Naive thymus-derived CD8-positive, alpha-beta T cell (primary cell): ENCODE measurements around the gene ATXN7L1. TPM values are rescaled to one million over a fixed set of nuclear protein-coding genes. Genes with fewer than 3 reads are reported as not detected.

Experiments used
- ATAC-seq, 2 donors: fragments of 150-1000 bp; cut with Tn5 transposase in 1 of 2; sonication (Bioruptor Pico), chemical (Tn5 transposase) in 1 of 2; 1 replicate in 1 of 2; 2 replicates in 1 of 2; pipeline ENCODE4 v1.10.0; 2021; ENCODE audit warnings: mild to moderate bottlenecking in 2 of 2, moderate library complexity in 2 of 2
- POLR2A ChIA-PET: fragments of 350-600 bp; sonication (Branson Sonifier 250); formaldehyde crosslinking; loops from one replicate; lab custom pipeline; 2021; ENCODE audit warnings: antibody characterized with exemption; lab: Charles Lee
- DNase-seq, 10 donors: peaks; one replicate each; pipeline versions ENCODE4 v3.0.0 to v3.0.0-alpha.2; 2020 to 2022
- H3K27ac Mint-ChIP-seq, 10 donors: one replicate each; pipeline ENCODE4 v1.8.0; 2020 to 2022; ENCODE audit warnings: mild to moderate bottlenecking in 10 of 10, mixed read lengths in 10 of 10, moderate library complexity in 4 of 10, inconsistent platforms in 1 of 10
- H3K27me3 Mint-ChIP-seq, 5 donors: one replicate each; pipeline ENCODE4 v1.8.0; 2021 to 2022; ENCODE audit warnings: mixed read lengths in 5 of 5
- H3K36me3 Mint-ChIP-seq, 3 donors: one replicate each; pipeline ENCODE4 v1.8.0; 2020 to 2022; ENCODE audit warnings: mixed read lengths in 3 of 3, mild to moderate bottlenecking in 2 of 3, inconsistent platforms in 1 of 3
- H3K4me1 Mint-ChIP-seq, 4 donors: one replicate each; pipeline ENCODE4 v1.8.0; 2021 to 2022; ENCODE audit warnings: mixed read lengths in 4 of 4
- H3K4me3 Mint-ChIP-seq, 10 donors: one replicate each; pipeline ENCODE4 v1.8.0; 2020 to 2022; ENCODE audit warnings: mild to moderate bottlenecking in 10 of 10, mixed read lengths in 10 of 10, moderate library complexity in 6 of 10, inconsistent platforms in 1 of 10
- H3K9me3 Mint-ChIP-seq, 9 donors: one replicate each; pipeline ENCODE4 v1.8.0; 2020 to 2022; ENCODE audit warnings: mixed read lengths in 9 of 9, mild to moderate bottlenecking in 3 of 9, inconsistent platforms in 1 of 9, moderate library complexity in 1 of 9
- polyA plus RNA-seq, 3 donors: library from polyadenylated mRNA; unstranded; fragments of 300-500 nt; fragmentation: Illumina TruSeq; gene quantifications; one replicate each; pipeline ENCODE4 v1.2.3, GENCODE V29; 2021
- total RNA-seq, 8 experiments: library from RNA in 2 of 8; stranded (reverse) in 2 of 8; gene quantifications; one replicate each; pipeline ENCODE4 v1.2.3 and lab custom pipeline; 2021 to 2026

Gene ATXN7L1
- total and polyA plus RNA-seq, 5 experiments from 2014 or later = 6.7 to 35.1 (median 12.7) TPM

DNA sequence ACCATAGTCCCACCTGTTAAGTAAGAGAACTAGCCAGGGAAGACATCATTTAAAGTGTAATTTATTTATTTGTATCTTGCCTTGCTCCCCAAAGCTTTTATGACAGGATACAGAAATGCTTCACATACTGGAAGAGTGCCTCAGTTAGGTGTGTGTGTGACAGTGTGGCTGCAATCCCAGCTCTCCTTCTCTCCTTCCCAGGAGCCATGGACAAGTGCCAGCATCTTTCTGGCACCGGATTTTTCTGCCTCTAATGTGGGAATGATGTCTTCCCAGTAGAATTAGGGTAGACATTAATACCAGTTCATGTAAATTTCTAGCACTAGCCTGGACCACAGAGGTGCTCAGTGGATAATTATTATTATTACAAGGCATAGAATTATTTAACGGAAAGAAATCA is 30.3 kb upstream of the ATXN7L1 start:
- H3K36me3 Mint-ChIP-seq = peaks cover 0 to 7% (median 5%) of the 10 kb centered on the region in 3 donors
- no peak overlapping the region for H3K27ac Mint-ChIP-seq
- no peak for ATAC-seq
- no peak overlapping the region for H3K4me3 Mint-ChIP-seq
- POLR2A ChIA-PET = no interaction called here
- H3K27me3 Mint-ChIP-seq = no peaks in the 10 kb centered on the region
- DNase-seq = no peak
- peaks cover 7 to 10% (median 8%) of the 10 kb centered on the region in 4 donors for H3K4me1 Mint-ChIP-seq
- peaks cover 0 to 8% (median 0%) of the 10 kb centered on the region in 9 donors for H3K9me3 Mint-ChIP-seq

DNA sequence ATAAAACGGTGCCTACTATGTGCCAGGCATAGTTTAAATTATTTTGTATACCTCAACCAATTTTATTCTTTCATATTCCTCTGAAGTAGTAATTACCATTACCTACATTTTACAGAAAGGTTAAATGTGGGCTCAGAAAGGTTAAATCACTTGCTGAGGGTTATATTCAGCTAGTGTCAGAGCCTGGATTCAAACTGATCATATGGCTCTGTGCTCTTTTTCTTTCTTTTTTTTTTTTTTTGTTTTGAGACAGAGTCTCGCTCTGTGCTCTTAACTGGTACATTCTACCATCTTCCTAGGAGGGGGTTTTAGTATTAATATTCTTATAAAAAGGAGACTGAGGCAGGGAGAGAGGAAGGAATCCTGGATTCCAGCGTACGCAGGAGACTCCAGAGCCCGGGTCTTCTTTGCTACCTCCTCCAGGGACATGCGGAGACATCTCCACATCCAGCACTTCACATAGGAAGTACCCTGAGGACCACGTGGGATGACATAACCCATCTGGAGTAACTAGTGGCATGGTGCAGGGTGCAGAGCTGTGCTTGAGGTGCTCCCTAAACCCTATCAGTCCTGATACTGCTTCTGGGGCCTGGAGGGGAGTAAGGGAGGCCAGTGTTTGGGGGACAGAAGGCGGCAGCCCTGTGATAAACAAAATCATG is 29.6 kb upstream of the ATXN7L1 start:
- no peak for DNase-seq
- POLR2A ChIA-PET = interaction anchor here (0.6 kb wide), 1 partner anchor 41 kb away, joined by 6 read pairs; no protein-coding TSS in a partner anchor
- peaks cover 7 to 10% (median 8%) of the 10 kb centered on the region in 4 donors for H3K4me1 Mint-ChIP-seq
- H3K27ac Mint-ChIP-seq = no peak overlapping the region
- no peaks in the 10 kb centered on the region for H3K27me3 Mint-ChIP-seq
- H3K36me3 Mint-ChIP-seq = peaks cover 0 to 5% (median 3%) of the 10 kb centered on the region in 3 donors
- H3K4me3 Mint-ChIP-seq = no peak overlapping the region
- no peak for ATAC-seq
- H3K9me3 Mint-ChIP-seq = peaks cover 0 to 4% (median 0%) of the 10 kb centered on the region in 9 donors

DNA sequence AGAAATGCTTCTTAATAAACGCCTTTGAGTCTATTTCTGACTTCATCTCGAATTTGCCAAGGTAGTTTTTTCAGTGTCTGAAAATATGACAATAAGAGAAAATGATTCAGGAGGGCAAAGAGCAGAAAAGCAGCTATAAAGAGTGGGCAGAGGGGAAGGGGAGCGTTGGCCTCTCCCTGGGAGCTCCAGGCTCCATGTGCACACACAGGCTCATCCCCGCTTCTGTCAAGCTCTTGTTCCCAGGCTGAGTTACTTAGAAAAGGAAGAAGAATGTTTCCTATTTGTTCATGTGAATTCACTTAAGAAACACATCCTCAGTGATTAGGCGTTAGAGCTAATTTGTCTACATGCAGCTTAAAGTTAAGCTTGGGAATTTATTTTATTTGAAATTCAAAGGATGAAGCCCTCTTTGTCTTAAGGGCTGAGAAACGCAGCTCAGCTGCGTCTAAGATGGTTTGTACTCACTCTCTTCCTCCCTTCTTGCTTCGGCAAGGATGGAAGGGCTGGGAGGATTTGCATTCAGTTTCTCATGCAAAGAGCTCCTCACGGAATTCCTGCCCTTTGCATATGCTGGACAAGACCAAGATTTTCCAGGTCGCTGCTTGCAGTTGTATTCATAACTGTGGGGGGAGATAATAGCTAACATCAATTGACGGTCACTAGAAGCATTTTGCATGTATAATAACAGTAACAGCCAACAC is 29.0 kb upstream of the ATXN7L1 start:
- POLR2A ChIA-PET = interaction anchor here (0.6 to 1.0 kb wide), 2 partner anchors 16 to 41 kb away, joined by 3 to 6 read pairs; no protein-coding TSS in a partner anchor
- Mint-ChIP-seq H3K27me3 (no peaks in the 10 kb centered on the region), H3K4me3 (no peak overlapping the region), H3K36me3 (no peaks in the 10 kb centered on the region), H3K27ac (no peak overlapping the region), H3K4me1 (peaks cover 7 to 10% (median 8%) of the 10 kb centered on the region in 4 donors), H3K9me3 (no peaks in the 10 kb centered on the region)
- DNase-seq (no peak), ATAC-seq (no peak)

DNA sequence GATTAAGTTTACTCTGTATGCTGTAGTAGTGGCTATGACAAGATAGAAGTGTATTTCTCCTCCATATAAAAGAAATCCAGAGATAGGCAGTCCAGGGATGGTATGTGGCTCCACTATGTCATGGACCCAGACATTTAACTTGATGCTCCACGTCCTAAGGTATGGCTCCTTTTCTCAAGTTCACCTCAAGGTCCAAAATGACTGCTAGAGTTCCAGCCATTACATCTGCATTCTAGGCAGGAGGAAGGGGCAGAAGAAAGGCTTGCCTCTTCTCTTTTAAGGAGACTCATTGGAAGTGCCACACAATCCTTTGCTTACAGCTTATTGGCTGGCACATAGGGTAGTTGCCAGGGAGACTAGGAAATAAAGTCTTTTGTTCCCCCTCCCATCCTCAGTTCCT is 27.7 kb upstream of the ATXN7L1 start:
- Mint-ChIP-seq H3K9me3 (no peaks in the 10 kb centered on the region), H3K4me1 (peaks cover 0 to 2% (median 0%) of the 10 kb centered on the region in 4 donors), H3K36me3 (no peaks in the 10 kb centered on the region), H3K27ac (peak overlapping the region in 1 of 10 donors; percentile 37), H3K27me3 (no peaks in the 10 kb centered on the region), H3K4me3 (no peak overlapping the region)
- ATAC-seq = no peak
- no peak for DNase-seq
- POLR2A ChIA-PET = no interaction called here

GRCh38 chr7:105902325-105902911 is 26.0 kb upstream of the ATXN7L1 start:
- ATAC-seq = no peak

DNA sequence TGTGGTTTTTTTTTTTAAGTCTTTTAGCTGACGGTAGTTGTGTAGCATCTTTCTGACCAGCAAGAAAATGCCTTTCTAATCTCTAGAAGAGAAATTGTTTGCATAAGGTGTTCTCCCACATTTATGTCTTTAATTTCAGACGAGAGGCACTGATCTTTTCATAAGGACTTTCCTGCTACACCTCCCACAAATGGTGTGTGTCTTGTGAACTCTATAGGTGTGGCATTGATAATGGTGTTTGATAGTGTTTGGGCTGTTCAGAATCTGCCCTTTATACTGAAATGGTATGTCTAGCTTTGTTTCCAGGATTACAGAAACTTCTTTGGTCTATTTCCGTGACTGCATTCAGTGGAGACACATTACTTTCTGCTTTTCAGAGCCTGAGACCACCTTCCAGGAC is 21.6 kb upstream of the ATXN7L1 start:
- Mint-ChIP-seq H3K36me3 (peaks cover 0 to 2% (median 0%) of the 10 kb centered on the region in 3 donors), H3K4me1 (peaks cover 7 to 34% (median 15%) of the 10 kb centered on the region in 4 donors), H3K9me3 (no peaks in the 10 kb centered on the region), H3K4me3 (no peak overlapping the region), H3K27me3 (no peaks in the 10 kb centered on the region), H3K27ac (peak overlapping the region in 1 of 10 donors; percentile 16)
- DNase-seq = no peak
- POLR2A ChIA-PET = no interaction called here
- ATAC-seq = no peak

More at GRCh38 chr7:105902325-105902911, 26.0 kb upstream of the ATXN7L1 start:
- Mint-ChIP-seq H3K9me3 (no peaks in the 10 kb centered on the region), H3K27me3 (no peaks in the 10 kb centered on the region), H3K36me3 (no peaks in the 10 kb centered on the region), H3K4me3 (no peak overlapping the region), H3K4me1 (peaks cover 0 to 9% (median 6%) of the 10 kb centered on the region in 4 donors), H3K27ac (no peak overlapping the region)
- no peak for DNase-seq
- POLR2A ChIA-PET = interaction anchor here (0.6 kb wide), 2 partner anchors 154 to 266 kb away, joined by 5 to 6 read pairs; no protein-coding TSS in a partner anchor

- Mint-ChIP-seq H3K27me3 (no peaks in the 10 kb centered on the region), H3K4me3 (peak overlapping the region in 1 of 10 donors; percentile 31), H3K9me3 (no peaks in the 10 kb centered on the region), H3K4me1 (peaks cover 7 to 34% (median 15%) of the 10 kb centered on the region in 4 donors), H3K27ac (no peak overlapping the region), H3K36me3 (peaks cover 0 to 2% (median 0%) of the 10 kb centered on the region in 3 donors)
- DNase-seq (peak in 2 of 10 donors; percentile 23 to 27), ATAC-seq (peak; percentile 77 to 79)
- POLR2A ChIA-PET = no interaction called here
These were observed 20.1 kb upstream of the ATXN7L1 start for GRCh38 chr7:105896407-105896911.

DNA sequence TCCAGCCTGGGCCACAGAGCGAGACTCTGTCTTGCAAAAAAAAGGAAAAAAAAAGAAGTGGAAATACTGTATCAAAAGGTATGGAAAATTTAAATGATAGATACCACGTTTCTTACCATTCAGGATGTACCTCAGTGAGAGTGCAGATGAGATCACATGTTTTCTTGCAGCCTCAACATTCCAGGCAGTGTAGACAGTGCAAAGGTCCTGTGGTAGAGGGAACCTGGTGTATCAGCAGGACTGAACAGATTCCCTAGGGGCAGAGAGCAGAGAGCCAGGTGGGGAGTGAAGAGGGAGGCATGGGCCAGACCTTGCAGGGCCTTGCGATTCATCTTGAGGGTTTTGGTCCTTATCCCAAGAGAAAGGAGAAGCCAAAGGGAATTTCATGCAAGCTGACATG is 17.7 kb upstream of the ATXN7L1 start:
- Mint-ChIP-seq H3K4me3 (peak overlapping the region in 1 of 10 donors; percentile 54), H3K9me3 (no peaks in the 10 kb centered on the region), H3K4me1 (peaks cover 14 to 48% (median 30%) of the 10 kb centered on the region in 4 donors), H3K27me3 (no peaks in the 10 kb centered on the region), H3K36me3 (peaks cover 0 to 2% (median 0%) of the 10 kb centered on the region in 3 donors), H3K27ac (peak overlapping the region in 2 of 10 donors; percentile 52 to 69)
- DNase-seq (no peak), ATAC-seq (no peak)
- POLR2A ChIA-PET = interaction anchor here (0.6 kb wide), 2 partner anchors 130 to 144 kb away, joined by 3 read pairs; no protein-coding TSS in a partner anchor

- ATAC-seq = no peak
- no peaks in the 10 kb centered on the region for H3K9me3 Mint-ChIP-seq
- H3K4me3 Mint-ChIP-seq = no peak overlapping the region
- no peak for DNase-seq
- peaks cover 0 to 2% (median 0%) of the 10 kb centered on the region in 3 donors for H3K36me3 Mint-ChIP-seq
- POLR2A ChIA-PET = interaction anchor here (1.2 kb wide), 1 partner anchor 11 kb away, joined by 4 read pairs; no protein-coding TSS in a partner anchor
- peaks cover 16 to 46% (median 25%) of the 10 kb centered on the region in 4 donors for H3K4me1 Mint-ChIP-seq
- H3K27me3 Mint-ChIP-seq = no peaks in the 10 kb centered on the region
- peak overlapping the region in 2 of 10 donors; percentile 16 to 36 for H3K27ac Mint-ChIP-seq
These were observed 16.0 kb upstream of the ATXN7L1 start for GRCh38 chr7:105892387-105892786.

GRCh38 chr7:105890290-105890997 is 14.0 kb upstream of the ATXN7L1 start:
- ATAC-seq (peak; percentile 52 to 62), DNase-seq (no peak)
- peak overlapping the region in 1 of 10 donors; percentile 22 for H3K4me3 Mint-ChIP-seq
- H3K27ac Mint-ChIP-seq = peak overlapping the region in 6 of 10 donors; percentile 1 to 39 (median 6)
- peaks cover 0 to 2% (median 0%) of the 10 kb centered on the region in 3 donors for H3K36me3 Mint-ChIP-seq
- no peaks in the 10 kb centered on the region for H3K9me3 Mint-ChIP-seq
- no peaks in the 10 kb centered on the region for H3K27me3 Mint-ChIP-seq
- POLR2A ChIA-PET = no interaction called here
- peaks cover 16 to 42% (median 31%) of the 10 kb centered on the region in 4 donors for H3K4me1 Mint-ChIP-seq

DNA sequence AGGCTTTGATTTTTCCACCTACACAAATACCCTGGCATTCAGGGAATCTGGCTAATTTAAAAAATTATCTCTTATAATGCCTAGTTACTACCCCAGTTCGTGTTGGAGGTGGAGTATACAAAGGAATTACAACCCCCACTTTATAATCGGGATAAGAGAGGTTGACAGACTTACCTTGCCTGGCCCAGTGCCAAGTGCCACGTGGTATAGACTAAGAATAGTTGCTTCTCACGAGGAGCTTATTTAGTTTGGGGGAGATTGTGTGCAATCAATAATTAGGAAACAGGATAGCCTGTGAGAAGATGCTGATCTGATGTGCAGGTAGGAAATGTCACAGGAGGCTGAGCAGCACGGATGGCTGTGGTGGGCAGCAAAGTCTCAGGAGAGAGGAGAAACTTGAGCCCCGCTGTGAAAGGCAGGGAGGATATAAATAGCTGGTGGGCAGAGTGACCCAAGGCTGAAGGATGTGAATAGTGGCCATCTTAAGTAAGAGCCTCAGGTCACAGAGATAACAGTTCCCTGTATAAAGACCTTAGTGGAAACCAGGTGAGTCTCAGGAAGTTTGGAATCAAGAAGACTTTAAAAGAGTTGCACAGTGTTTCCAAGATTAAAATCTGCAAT is 11.3 kb upstream of the ATXN7L1 start:
- Mint-ChIP-seq H3K4me3 (no peak overlapping the region), H3K4me1 (peaks cover 17 to 41% (median 40%) of the 10 kb centered on the region in 4 donors), H3K9me3 (no peaks in the 10 kb centered on the region), H3K27me3 (no peaks in the 10 kb centered on the region), H3K36me3 (no peaks in the 10 kb centered on the region), H3K27ac (peak overlapping the region in 1 of 10 donors; percentile 72)
- ATAC-seq = no peak
- DNase-seq = no peak
- POLR2A ChIA-PET = interaction anchor here (1.2 kb wide), 1 partner anchor 11 kb away, joined by 5 read pairs; the partner anchor contains the start of gene ATXN7L1
